GM18508 (cell line): ENCODE measurements around the gene BGLAP.

Source experiments
- ATAC-seq: cut with Tn5 transposase; IDR thresholded peaks from one replicate; pipeline ENCODE4 v1.9.1; 2021; ENCODE audit warnings: moderate number of reproducible peaks; ENCODE audit not compliant: insufficient read depth, unreplicated experiment

The BGLAP gene

GRCh38 chr1:156251527-156251926 lies 9.5 kb downstream of the BGLAP start:
- ATAC-seq: no peak

- no peak for ATAC-seq
These were observed 11.7 kb downstream of the BGLAP start for GRCh38 chr1:156253634-156254033.

- ATAC-seq: no peak
These were observed 15.7 kb downstream of the BGLAP start for GRCh38 chr1:156257711-156258110.

- ATAC-seq: no peak
These were observed 16.9 kb downstream of the BGLAP start for GRCh38 chr1:156258859-156259258.

- ATAC-seq: no peak
These were observed 17.8 kb downstream of the BGLAP start for GRCh38 chr1:156259805-156260204.

- ATAC-seq: no peak
These were observed 18.9 kb downstream of the BGLAP start for GRCh38 chr1:156260896-156261295.

GRCh38 chr1:156262461-156263287 lies 20.7 kb downstream of the BGLAP start:
- no peak for ATAC-seq

- ATAC-seq: no peak
These were observed 21.3 kb downstream of the BGLAP start for GRCh38 chr1:156263288-156263655.

- ATAC-seq: no peak
These were observed 24.1 kb downstream of the BGLAP start for GRCh38 chr1:156266051-156266450.

GRCh38 chr1:156268336-156268735 lies 26.4 kb downstream of the BGLAP start:
- ATAC-seq: no peak

GRCh38 chr1:156270314-156270713 lies 28.3 kb downstream of the BGLAP start:
- no peak for ATAC-seq

- no peak for ATAC-seq
These were observed 34.5 kb downstream of the BGLAP start for GRCh38 chr1:156276532-156276931.

- no peak for ATAC-seq
These were observed 35.0 kb downstream of the BGLAP start for GRCh38 chr1:156276966-156277381.

GRCh38 chr1:156279837-156280236 lies 37.9 kb downstream of the BGLAP start:
- ATAC-seq: no peak

- no peak for ATAC-seq
These were observed 39.3 kb downstream of the BGLAP start for GRCh38 chr1:156281281-156281680.

GRCh38 chr1:156281693-156282478 lies 39.9 kb downstream of the BGLAP start:
- ATAC-seq: peak; percentile 4

GRCh38 chr1:156282479-156283222 lies 40.7 kb downstream of the BGLAP start, which contains the start of gene SMG5:
TSS of gene SMG5 (minus strand) at chr1:156282825. CDS start at chr1:156282680, 145 bp downstream.
- peak; percentile 54 for ATAC-seq

GRCh38 chr1:156283521-156283920 lies 41.5 kb downstream of the BGLAP start:
- ATAC-seq: no peak

GRCh38 chr1:156284112-156284511 lies 42.1 kb downstream of the BGLAP start, which contains the start of gene TMEM79:
TSS of gene TMEM79 (plus strand) at chr1:156284325. CDS start at chr1:156285227, 902 bp downstream.
- ATAC-seq: no peak

GRCh38 chr1:156284757-156285156 lies 42.8 kb downstream of the BGLAP start:
- ATAC-seq: no peak

- ATAC-seq: no peak
These were observed 43.5 kb downstream of the BGLAP start for GRCh38 chr1:156285437-156285836.
